HL-60 (cell line): ENCODE measurements around the gene RBMS2.
A peak's percentile ranks its signal among the peaks of the same experiment; 100 is the strongest.

Experiments used
- DNase-seq, 2 experiments: peaks; one replicate each; pipeline ENCODE4 v3.0.0-alpha.2; 2010 to 2020; ENCODE audit warnings: low read depth in 1 of 2, low spot score in 1 of 2
- H3K27ac ChIP-seq: fragments of 250-450 bp; sonication (Bioruptor Pico); replicated peaks from 2 replicates; pipeline ENCODE4 v1.5.1; 2020; ENCODE audit warnings: mild to moderate bottlenecking, moderate library complexity
- H3K27me3 ChIP-seq: fragments of 250-450 bp; sonication (Bioruptor Pico); 2 replicates; pipeline ENCODE4 v1.5.1; 2021; ENCODE audit warnings: mild to moderate bottlenecking, moderate library complexity; ENCODE audit not compliant: insufficient read depth, poor library complexity, severe bottlenecking
- H3K4me3 ChIP-seq: replicated peaks from 2 replicates; pipeline ENCODE4 v1.5.1; 2011; ENCODE audit warnings: mild to moderate bottlenecking, control low read depth, low read length; ENCODE audit not compliant: insufficient read depth
- GABPA ChIP-seq: IDR thresholded peaks from 2 replicates; pipeline ENCODE4 v1.6.1; 2012; ENCODE audit warnings: low read depth
- POLR2AphosphoS5 ChIP-seq: IDR thresholded peaks from 2 replicates; pipeline ENCODE4 v1.6.1; 2012; ENCODE audit warnings: low read depth
- SPI1 ChIP-seq: IDR thresholded peaks from 2 replicates; pipeline ENCODE4 v1.6.1; 2012; ENCODE audit warnings: low read depth, mild to moderate bottlenecking, borderline replicate concordance
- TF ChIP-seq, protein P1 (sequence below): IDR thresholded peaks from 2 replicates; pipeline ENCODE4 v1.6.1; 2012; ENCODE audit warnings: low read depth; ENCODE audit not compliant: insufficient replicate concordance
- TF ChIP-seq, protein P2 (sequence below): IDR thresholded peaks from one replicate; pipeline ENCODE4 v1.5.1; 2011; ENCODE audit warnings: low read length, control low read depth, inconsistent platforms; ENCODE audit not compliant: insufficient read depth

Gene RBMS2

DNA sequence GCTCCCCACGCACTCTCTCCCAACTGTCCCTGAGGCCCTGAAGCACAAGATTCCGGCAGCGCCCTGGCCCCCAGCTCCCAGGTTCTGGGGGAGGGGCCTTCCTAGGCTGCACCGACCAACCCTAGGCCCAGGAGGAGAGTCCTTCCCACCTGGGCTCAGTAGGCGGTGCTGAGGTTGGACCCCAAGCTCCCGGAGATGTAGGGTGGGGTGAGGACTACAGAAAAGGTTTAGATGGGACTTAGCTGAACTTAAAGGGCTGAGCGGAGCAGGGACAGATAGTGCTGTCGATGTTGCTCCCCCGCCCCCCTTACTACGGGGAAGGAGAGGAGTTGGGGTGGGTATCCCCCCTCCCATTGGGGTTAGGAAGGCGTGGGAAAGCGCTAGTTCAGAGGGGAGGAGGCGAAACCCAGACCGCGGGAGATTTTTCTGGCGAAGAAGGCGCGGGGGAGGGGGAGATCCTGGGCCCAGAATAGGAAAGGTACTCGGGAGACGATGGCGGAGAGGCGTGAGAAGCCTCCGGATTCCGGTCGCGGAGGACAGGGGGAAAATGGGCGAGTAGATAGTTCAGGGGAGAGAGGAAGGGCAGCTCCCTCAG lies 112.7 kb downstream of the RBMS2 start:
- DNase-seq: no peak
- TF ChIP-seq POLR2AphosphoS5: no peak
- Histone ChIP-seq H3K4me3 (peak overlapping the region; percentile 77), H3K27me3 (no peaks in the 10 kb centered on the region), H3K27ac (peak overlapping the region; percentile 74)

DNA sequence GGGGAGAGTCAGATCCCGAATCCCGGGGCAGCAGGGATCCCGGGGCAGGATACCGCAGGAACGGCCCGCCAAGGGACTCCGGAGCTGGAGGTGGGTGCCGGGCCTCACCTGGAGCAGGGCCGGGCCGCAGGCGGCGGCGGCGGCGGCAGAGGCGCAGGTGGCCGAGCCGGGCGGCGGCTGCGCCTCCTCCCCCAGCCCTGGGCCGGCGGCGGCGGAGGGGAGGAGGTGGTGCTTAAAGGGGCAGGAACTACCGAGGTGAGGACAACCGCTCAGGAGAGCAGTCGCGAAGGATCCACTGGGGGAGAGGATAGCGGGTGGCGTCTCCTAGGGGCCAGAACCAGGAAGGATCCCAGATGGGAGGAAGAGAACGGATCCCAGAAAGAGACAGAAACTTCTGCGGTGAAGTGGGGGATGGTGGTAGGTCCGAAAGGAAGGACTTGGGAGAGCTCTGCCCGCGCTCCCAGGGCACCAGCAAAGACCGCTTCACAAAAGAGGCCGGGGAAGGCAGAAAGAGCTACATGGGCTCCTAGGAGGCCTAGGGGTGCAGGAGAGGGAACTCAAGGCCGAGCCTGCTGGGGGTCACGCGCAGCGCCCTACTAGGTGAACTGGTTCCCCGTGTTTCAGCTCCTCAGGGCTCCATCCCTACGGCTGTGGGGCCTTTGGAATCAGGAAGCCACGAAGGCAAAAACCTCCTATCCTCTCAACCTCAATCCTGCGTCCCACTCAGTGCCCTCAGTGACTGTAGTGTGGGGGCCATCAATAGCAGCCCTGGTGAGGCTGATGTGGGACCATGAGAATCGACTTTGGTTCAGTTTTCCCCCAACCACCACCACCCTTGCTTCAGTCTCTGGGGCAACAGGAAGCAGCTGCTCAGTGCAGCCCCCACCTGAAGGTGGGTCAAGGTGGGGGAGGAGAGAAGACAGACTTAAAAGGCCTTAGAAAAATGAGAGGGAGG lies 113.5 kb downstream of the RBMS2 start:
- TF ChIP-seq SPI1 (no peak), POLR2AphosphoS5 (0 out of 2 replicates have a peak, but pooled peaks have one; percentile 28), GABPA (no peak)
- TF ChIP-seq, protein P1, sequence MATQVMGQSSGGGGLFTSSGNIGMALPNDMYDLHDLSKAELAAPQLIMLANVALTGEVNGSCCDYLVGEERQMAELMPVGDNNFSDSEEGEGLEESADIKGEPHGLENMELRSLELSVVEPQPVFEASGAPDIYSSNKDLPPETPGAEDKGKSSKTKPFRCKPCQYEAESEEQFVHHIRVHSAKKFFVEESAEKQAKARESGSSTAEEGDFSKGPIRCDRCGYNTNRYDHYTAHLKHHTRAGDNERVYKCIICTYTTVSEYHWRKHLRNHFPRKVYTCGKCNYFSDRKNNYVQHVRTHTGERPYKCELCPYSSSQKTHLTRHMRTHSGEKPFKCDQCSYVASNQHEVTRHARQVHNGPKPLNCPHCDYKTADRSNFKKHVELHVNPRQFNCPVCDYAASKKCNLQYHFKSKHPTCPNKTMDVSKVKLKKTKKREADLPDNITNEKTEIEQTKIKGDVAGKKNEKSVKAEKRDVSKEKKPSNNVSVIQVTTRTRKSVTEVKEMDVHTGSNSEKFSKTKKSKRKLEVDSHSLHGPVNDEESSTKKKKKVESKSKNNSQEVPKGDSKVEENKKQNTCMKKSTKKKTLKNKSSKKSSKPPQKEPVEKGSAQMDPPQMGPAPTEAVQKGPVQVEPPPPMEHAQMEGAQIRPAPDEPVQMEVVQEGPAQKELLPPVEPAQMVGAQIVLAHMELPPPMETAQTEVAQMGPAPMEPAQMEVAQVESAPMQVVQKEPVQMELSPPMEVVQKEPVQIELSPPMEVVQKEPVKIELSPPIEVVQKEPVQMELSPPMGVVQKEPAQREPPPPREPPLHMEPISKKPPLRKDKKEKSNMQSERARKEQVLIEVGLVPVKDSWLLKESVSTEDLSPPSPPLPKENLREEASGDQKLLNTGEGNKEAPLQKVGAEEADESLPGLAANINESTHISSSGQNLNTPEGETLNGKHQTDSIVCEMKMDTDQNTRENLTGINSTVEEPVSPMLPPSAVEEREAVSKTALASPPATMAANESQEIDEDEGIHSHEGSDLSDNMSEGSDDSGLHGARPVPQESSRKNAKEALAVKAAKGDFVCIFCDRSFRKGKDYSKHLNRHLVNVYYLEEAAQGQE: no peak
- TF ChIP-seq, protein P2, sequence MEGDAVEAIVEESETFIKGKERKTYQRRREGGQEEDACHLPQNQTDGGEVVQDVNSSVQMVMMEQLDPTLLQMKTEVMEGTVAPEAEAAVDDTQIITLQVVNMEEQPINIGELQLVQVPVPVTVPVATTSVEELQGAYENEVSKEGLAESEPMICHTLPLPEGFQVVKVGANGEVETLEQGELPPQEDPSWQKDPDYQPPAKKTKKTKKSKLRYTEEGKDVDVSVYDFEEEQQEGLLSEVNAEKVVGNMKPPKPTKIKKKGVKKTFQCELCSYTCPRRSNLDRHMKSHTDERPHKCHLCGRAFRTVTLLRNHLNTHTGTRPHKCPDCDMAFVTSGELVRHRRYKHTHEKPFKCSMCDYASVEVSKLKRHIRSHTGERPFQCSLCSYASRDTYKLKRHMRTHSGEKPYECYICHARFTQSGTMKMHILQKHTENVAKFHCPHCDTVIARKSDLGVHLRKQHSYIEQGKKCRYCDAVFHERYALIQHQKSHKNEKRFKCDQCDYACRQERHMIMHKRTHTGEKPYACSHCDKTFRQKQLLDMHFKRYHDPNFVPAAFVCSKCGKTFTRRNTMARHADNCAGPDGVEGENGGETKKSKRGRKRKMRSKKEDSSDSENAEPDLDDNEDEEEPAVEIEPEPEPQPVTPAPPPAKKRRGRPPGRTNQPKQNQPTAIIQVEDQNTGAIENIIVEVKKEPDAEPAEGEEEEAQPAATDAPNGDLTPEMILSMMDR: peak; percentile 0
- peak overlapping the region; percentile 74 for H3K27ac ChIP-seq
- peak; percentile 80 to 83 for DNase-seq
- peak overlapping the region; percentile 77 for H3K4me3 ChIP-seq
- H3K27me3 ChIP-seq: no peaks in the 10 kb centered on the region

DNA sequence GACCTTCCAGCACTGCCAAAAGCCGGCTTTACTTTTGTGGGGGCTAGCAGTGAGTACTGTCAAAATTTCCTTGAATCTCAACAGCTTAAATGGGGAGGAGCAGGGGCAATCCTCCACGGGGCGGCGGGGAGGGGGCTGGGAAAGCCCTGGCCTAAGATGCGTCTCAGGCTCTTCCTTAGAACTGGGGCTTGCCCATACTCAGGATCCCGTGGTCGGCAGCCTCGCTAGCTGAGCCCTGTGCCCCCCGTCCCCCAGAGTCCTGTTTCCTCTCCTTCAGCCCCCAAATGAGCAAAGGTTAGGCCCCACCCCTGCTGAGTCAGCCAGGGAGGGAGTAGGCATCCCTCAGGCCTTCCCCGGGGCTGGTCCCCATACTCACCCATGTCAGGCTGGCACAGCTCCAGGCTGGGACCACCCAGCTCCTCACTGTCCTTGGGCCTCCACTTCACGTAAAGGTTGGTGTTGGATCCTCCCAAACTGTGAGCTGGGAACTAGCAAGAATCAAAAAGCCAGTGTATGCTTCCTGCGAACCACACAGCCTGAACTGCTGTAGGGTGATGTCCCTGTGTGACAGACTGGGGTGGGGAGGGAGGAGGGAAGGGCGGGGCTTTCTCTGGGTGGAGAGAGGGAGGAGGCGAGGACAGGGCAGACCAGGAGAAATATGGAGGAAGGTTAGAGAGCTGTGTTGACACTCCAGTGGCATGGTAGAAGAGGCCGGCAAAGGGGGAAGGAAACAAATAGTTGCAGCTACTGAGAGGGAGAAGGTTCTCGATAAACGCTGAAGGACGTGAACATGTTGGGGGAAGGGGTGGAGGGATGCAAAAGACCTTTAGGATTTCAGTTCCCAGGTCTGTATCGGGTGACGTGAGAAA lies 114.4 kb downstream of the RBMS2 start:
- no peaks in the 10 kb centered on the region for H3K27me3 ChIP-seq
- peak overlapping the region; percentile 77 for H3K4me3 ChIP-seq
- DNase-seq: peak in 1 of 2 experiments; percentile 96
- TF ChIP-seq, protein P1: no peak
- TF ChIP-seq GABPA (no peak), SPI1 (no peak), POLR2AphosphoS5 (no peak)
- H3K27ac ChIP-seq: peak overlapping the region; percentile 74

DNA sequence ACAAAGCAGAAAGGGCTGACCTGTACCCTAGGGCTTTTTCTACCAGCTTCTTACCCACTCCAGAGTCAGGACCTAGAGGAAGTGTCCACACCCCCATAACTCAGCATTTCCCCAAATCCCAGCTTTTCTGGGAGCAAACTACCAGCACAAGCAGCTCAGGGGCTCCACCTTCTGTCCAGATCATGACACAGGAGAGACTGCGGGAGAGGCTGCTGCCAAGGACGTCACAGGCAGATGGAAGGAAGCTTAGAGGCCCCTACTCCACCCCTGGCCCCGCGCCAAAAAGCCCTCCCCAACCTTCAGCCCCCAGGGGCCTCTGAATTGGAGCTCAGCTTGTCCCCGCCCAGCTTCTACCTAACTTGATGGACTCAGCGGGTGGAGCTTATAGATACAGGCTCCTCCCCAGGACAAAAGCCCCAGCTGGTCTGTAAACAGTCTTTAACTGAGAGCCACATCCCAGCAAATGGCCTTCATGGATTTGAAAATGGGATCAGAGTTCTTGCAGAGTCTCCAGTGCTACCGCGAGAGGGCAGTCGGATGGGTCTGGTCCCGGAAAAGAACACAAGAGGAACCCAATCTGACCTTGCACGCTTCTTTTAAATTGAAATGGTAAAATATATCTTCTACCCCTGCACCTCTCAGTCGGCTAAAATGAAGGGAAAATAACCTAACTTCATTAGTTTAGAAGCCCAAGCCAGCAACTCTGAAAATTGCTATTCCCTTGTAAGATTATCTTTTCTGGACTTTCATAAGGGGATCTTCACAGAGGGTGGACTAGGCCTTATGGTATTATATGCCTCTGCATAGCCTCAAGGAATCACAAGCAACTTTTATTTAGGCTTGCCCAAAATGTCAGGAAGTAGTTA lies 115.3 kb downstream of the RBMS2 start:
- TF ChIP-seq SPI1 (peak; percentile 32; the same call in 1 of the 2 replicates), GABPA (no peak; the same call in 1 of the 2 replicates), POLR2AphosphoS5 (peak; percentile 88)
- TF ChIP-seq, protein P1: no peak
- TF ChIP-seq, protein P2: peak; percentile 79
- H3K27me3 ChIP-seq: no peaks in the 10 kb centered on the region
- H3K4me3 ChIP-seq: peak overlapping the region; percentile 77
- peak overlapping the region; percentile 74 for H3K27ac ChIP-seq
- DNase-seq: peak; percentile 94 to 99
